SK-MEL-5 (cell line): ENCODE results near the gene ANKRD27. TPM values are rescaled to one million over a fixed set of nuclear protein-coding genes. Genes with fewer than 3 reads are reported as not detected.
A peak's percentile ranks its signal among the peaks of the same experiment; 100 is the strongest.
"Not testable (repeated sequence)": the region's sequence is repeated elsewhere in the genome, so short reads cannot be mapped to it uniquely, and the experiment has no call there.

Experiments
- DNase-seq: peaks from one replicate; pipeline ENCODE4 v3.0.0-alpha.2; 2016; ENCODE audit warnings: low read depth, low spot score
- in situ Hi-C: cut with HindIII; loops from 2 replicates; pipeline ENCODE4 v1.10.0; 2016; ENCODE audit warnings: low sequenced_read_pairs, high pct_unique_total_duplicates, low pct_unique_long_range_greater_than_20kb
- total RNA-seq: library from RNA; depleted of rRNA; stranded (reverse); fragments of >200 nt; shearing (Covaris generic); gene quantifications from 2 replicates; pipeline ENCODE4 v1.2.3, GENCODE V29; 2014

Gene ANKRD27
- total RNA-seq, 1 experiment from 2014 or later = 39.6 TPM

GRCh38 chr19:32693151-32694108 lies 18.4 kb upstream of the ANKRD27 start:
- in situ Hi-C loops, DNase-seq: not testable (repeated sequence)

GRCh38 chr19:32692727-32693061 lies 17.7 kb upstream of the ANKRD27 start:
- in situ Hi-C loops = no loop called here
- DNase-seq = no peak

GRCh38 chr19:32691952-32692726 lies 17.2 kb upstream of the ANKRD27 start:
- in situ Hi-C loops = no loop called here
- DNase-seq = peak; percentile 51

- peak; percentile 77 for DNase-seq
- in situ Hi-C loops = no loop called here
These were observed 16.4 kb upstream of the ANKRD27 start, which contains the start of gene NUDT19 for GRCh38 chr19:32691291-32691951. TSS of gene NUDT19 (plus strand) at chr19:32691821. CDS start at chr19:32691961, 140 bp downstream.

- in situ Hi-C loops = no loop called here
- peak; percentile 19 for DNase-seq
These were observed 13.3 kb upstream of the ANKRD27 start for GRCh38 chr19:32688311-32688710.

GRCh38 chr19:32687681-32688080 lies 12.7 kb upstream of the ANKRD27 start:
- in situ Hi-C loops = no loop called here

GRCh38 chr19:32686847-32687475 lies 12.0 kb upstream of the ANKRD27 start:
- no peak for DNase-seq
- in situ Hi-C loops = no loop called here

More at GRCh38 chr19:32687681-32688080, 12.7 kb upstream of the ANKRD27 start:
- no peak for DNase-seq

- in situ Hi-C loops = no loop called here
- no peak for DNase-seq
These were observed 7.3 kb upstream of the ANKRD27 start for GRCh38 chr19:32682317-32682716.

GRCh38 chr19:32680986-32681385 lies 6.0 kb upstream of the ANKRD27 start:
- no peak for DNase-seq
- in situ Hi-C loops = no loop called here

GRCh38 chr19:32677657-32678056 lies 2.7 kb upstream of the ANKRD27 start:
- in situ Hi-C loops = no loop called here
- DNase-seq = no peak

- in situ Hi-C loops = no loop called here
- no peak for DNase-seq
These were observed 1.9 kb upstream of the ANKRD27 start for GRCh38 chr19:32676895-32677359.

- DNase-seq = no peak
- in situ Hi-C loops = no loop called here
These were observed 1.4 kb upstream of the ANKRD27 start for GRCh38 chr19:32676186-32676894.

- in situ Hi-C loops = no loop called here
- peak; percentile 57 for DNase-seq
These were observed 773 bp upstream of the ANKRD27 start, which contains the start of gene RGS9BP for GRCh38 chr19:32675720-32676185. TSS of gene RGS9BP (plus strand) at chr19:32675848. CDS start at chr19:32676264, 416 bp downstream.

- DNase-seq = no peak
- in situ Hi-C loops = no loop called here
These were observed 638 bp downstream of the ANKRD27 start for GRCh38 chr19:32674153-32674930.

GRCh38 chr19:32673573-32673972 lies 1.4 kb downstream of the ANKRD27 start:
- DNase-seq = no peak
- in situ Hi-C loops = no loop called here

GRCh38 chr19:32672841-32673240 lies 2.1 kb downstream of the ANKRD27 start:
- in situ Hi-C loops = no loop called here
- DNase-seq = no peak
